Esophagus muscularis mucosa (tissue), 4 donors: Measurements from ENCODE around the gene GRK5. TPM values are rescaled to one million over a fixed set of nuclear protein-coding genes. Genes with fewer than 3 reads are reported as not detected.

Experiments used
- DNase-seq: peaks from one replicate; pipeline ENCODE4 v3.0.0-alpha.2; 2017; ENCODE audit errors: extremely low spot score
- H3K27ac ChIP-seq, 4 donors: fragments of 200-600 bp; sonication (generic); replicated peaks in 1 of 4; 1 replicate in 3 of 4; 2 replicates in 1 of 4; pipeline ENCODE4 v1.5.1; 2016 to 2019; ENCODE audit warnings: mild to moderate bottlenecking in 1 of 4
- H3K27me3 ChIP-seq, 4 donors: fragments of 200-600 bp; sonication (generic); one replicate each; pipeline versions ENCODE4 v1.5.1 to v1.6.0; 2016 to 2019
- H3K36me3 ChIP-seq, 4 donors: fragments of 200-600 bp; sonication (generic); one replicate each; pipeline ENCODE4 v1.5.1; 2016 to 2019
- H3K4me1 ChIP-seq, 4 donors: fragments of 200-600 bp; sonication (generic); one replicate each; pipeline ENCODE4 v1.5.1; 2016 to 2019
- H3K4me3 ChIP-seq, 4 donors: fragments of 200-600 bp; sonication (generic); 1 replicate in 2 of 4; 2 replicates in 2 of 4; pipeline ENCODE4 v1.5.1; 2016 to 2019; ENCODE audit warnings: mild to moderate bottlenecking in 4 of 4, moderate library complexity in 1 of 4
- H3K9me3 ChIP-seq, 4 donors: fragments of 200-600 bp; sonication (generic); 1 replicate in 3 of 4; 2 replicates in 1 of 4; pipeline ENCODE4 v1.5.1; 2016 to 2019
- CTCF ChIP-seq, 3 experiments: fragments of 200-600 bp in 2 of 3; fragments of 450-650 bp in 1 of 3; sonication (generic) in 2 of 3; IDR thresholded peaks; one replicate each; pipeline ENCODE4 v1.5.1; 2017 to 2019; ENCODE audit warnings: antibody characterized with exemption in 3 of 3, mild to moderate bottlenecking in 2 of 3, moderate library complexity in 1 of 3
- EP300 ChIP-seq: sonication (generic); formaldehyde crosslinking; IDR thresholded peaks from one replicate; pipeline ENCODE4 v1.6.1; 2017; ENCODE audit warnings: antibody characterized with exemption
- POLR2A ChIP-seq: fragments of 450-650 bp; IDR thresholded peaks from one replicate; pipeline ENCODE4 v1.6.1; 2017; ENCODE audit warnings: antibody characterized with exemption, moderate library complexity, mild to moderate bottlenecking, low read depth
- POLR2AphosphoS5 ChIP-seq, 2 donors: sonication (generic); formaldehyde crosslinking; IDR thresholded peaks; one replicate each; pipeline ENCODE4 v1.6.1; 2017; ENCODE audit warnings: antibody characterized with exemption in 2 of 2
- WGBS: methylation state at CpG from one replicate; pipeline ENCODE4 v1.1.5; 2018; 5-methylcytosine and 5-hydroxymethylcytosine counted together
- intact Hi-C: fragments of 100-400 bp; cut with DNase I; formaldehyde crosslinking; loops from one replicate; pipeline ENCODE4 v1.15.1; 2023
- total RNA-seq, 4 donors: library from RNA; depleted of rRNA; stranded (reverse); fragments of >200 nt; gene quantifications; one replicate each; pipeline versions ENCODE4 v1.1.0 to v1.2.1, GENCODE V29; 2016

GRK5 gene
- total RNA-seq, 4 donors from 2014 or later = 39.6 to 64.4 (median 50.7) TPM

GRCh38 chr10:119451300-119451896, 244.0 kb downstream of the GRK5 start:
- Histone ChIP-seq H3K4me3 (no peak overlapping the region), H3K9me3 (no peaks in the 10 kb centered on the region), H3K4me1 (peaks cover 0 to 13% (median 0%) of the 10 kb centered on the region in 4 donors), H3K36me3 (peaks cover 14 to 97% (median 88%) of the 10 kb centered on the region in 4 donors), H3K27ac (no peak overlapping the region), H3K27me3 (no peaks in the 10 kb centered on the region)
- intact Hi-C loops = no loop called here
- DNase-seq = no peak
- TF ChIP-seq POLR2AphosphoS5 (IDR thresholded peaks at IDR 0.05) = no peak
- no peak for TF ChIP-seq POLR2A
- TF ChIP-seq EP300 = no peak
- no peak for TF ChIP-seq CTCF (IDR thresholded peaks at IDR 0.05)
- WGBS = 86% methylated on average over 12 of the region's 16 CpGs

GRCh38 chr10:119452396-119452795, 245.0 kb downstream of the GRK5 start:
- Histone ChIP-seq H3K27ac (no peak overlapping the region), H3K4me1 (peaks cover 0 to 13% (median 0%) of the 10 kb centered on the region in 4 donors), H3K36me3 (peaks cover 14 to 94% (median 82%) of the 10 kb centered on the region in 4 donors), H3K9me3 (no peaks in the 10 kb centered on the region), H3K4me3 (no peak overlapping the region), H3K27me3 (no peaks in the 10 kb centered on the region)
- WGBS = 83% methylated on average over 6 of the region's 14 CpGs
- TF ChIP-seq EP300 (no peak), CTCF (IDR thresholded peaks at IDR 0.05) (no peak), POLR2AphosphoS5 (IDR thresholded peaks at IDR 0.05) (no peak), POLR2A (no peak)
- DNase-seq = no peak
- intact Hi-C loops = no loop called here

GRCh38 chr10:119453313-119453712, 245.9 kb downstream of the GRK5 start:
- Histone ChIP-seq H3K4me1 (peaks cover 0 to 13% (median 0%) of the 10 kb centered on the region in 4 donors), H3K27me3 (no peaks in the 10 kb centered on the region), H3K27ac (no peak overlapping the region), H3K36me3 (peaks cover 14 to 90% (median 79%) of the 10 kb centered on the region in 4 donors), H3K9me3 (no peaks in the 10 kb centered on the region), H3K4me3 (no peak overlapping the region)
- intact Hi-C loops = no loop called here
- DNase-seq = no peak
- TF ChIP-seq POLR2AphosphoS5 (IDR thresholded peaks at IDR 0.05) (no peak), EP300 (no peak), CTCF (IDR thresholded peaks at IDR 0.05) (no peak), POLR2A (no peak)
- no CpG with 5 or more reads among the region's 11 CpGs for WGBS

- Histone ChIP-seq H3K27me3 (no peaks in the 10 kb centered on the region), H3K4me1 (peaks cover 0 to 13% (median 0%) of the 10 kb centered on the region in 4 donors), H3K9me3 (no peaks in the 10 kb centered on the region), H3K36me3 (peaks cover 14 to 82% (median 72%) of the 10 kb centered on the region in 4 donors), H3K27ac (no peak overlapping the region), H3K4me3 (no peak overlapping the region)
- DNase-seq = no peak
- intact Hi-C loops = no loop called here
- WGBS = 100% methylated on average over 1 of the region's 13 CpGs
- no peak for TF ChIP-seq EP300
- TF ChIP-seq POLR2A = no peak
- TF ChIP-seq CTCF (IDR thresholded peaks at IDR 0.05) = no peak
Observed at GRCh38 chr10:119454316-119454715, 246.9 kb downstream of the GRK5 start.

- intact Hi-C loops = no loop called here
- Histone ChIP-seq H3K27ac (no peak overlapping the region), H3K36me3 (peaks cover 14 to 80% (median 67%) of the 10 kb centered on the region in 4 donors), H3K4me1 (peaks cover 0 to 8% (median 0%) of the 10 kb centered on the region in 4 donors), H3K9me3 (no peaks in the 10 kb centered on the region), H3K27me3 (no peaks in the 10 kb centered on the region), H3K4me3 (no peak overlapping the region)
- TF ChIP-seq CTCF (IDR thresholded peaks at IDR 0.05) = no peak
- TF ChIP-seq EP300 = no peak
- no peak for TF ChIP-seq POLR2AphosphoS5 (IDR thresholded peaks at IDR 0.05)
- TF ChIP-seq POLR2A = no peak
- WGBS = 95% methylated on average over 18 of the region's 18 CpGs
- DNase-seq = no peak
Observed at GRCh38 chr10:119454990-119455389, 247.6 kb downstream of the GRK5 start.
